IPS-18c (cell line): ENCODE data around the gene CRX.
"Not testable (repeated sequence)": the region's sequence is repeated elsewhere in the genome, so short reads cannot be mapped to it uniquely, and the experiment has no call there.

Experiments used
- H3K4me3 ChIP-seq: 2 replicates; pipeline ENCODE4 v1.7.0; 2013; ENCODE audit warnings: low read depth, mild to moderate bottlenecking, low read length, moderate library complexity; ENCODE audit not compliant: insufficient read depth
- H3K9me3 ChIP-seq: one replicate; pipeline ENCODE4 v1.6.1; 2013; ENCODE audit warnings: mild to moderate bottlenecking, low read length, moderate library complexity; ENCODE audit not compliant: control insufficient read depth, insufficient read depth

CRX gene

DNA sequence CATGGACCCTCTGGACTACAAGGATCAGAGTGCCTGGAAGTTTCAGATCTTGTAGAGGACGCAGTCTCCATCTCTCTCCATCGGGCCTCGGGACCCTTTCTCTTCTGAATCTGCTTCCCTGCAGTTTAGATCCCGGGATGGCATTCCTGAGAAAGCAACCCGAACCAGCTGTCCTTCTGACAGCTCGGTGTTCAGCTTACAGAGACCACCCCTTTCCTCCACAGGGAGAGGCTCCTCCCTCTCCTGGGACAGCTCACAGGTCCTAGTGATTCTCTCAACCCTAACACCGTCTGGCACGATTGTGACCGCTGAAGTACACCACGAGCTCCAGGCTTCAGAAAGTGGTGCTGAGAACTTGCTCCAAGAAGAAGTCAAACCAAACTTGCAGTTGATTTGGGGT lies 18.2 kb downstream of the CRX start:
- Histone ChIP-seq H3K9me3 (no peaks in the 10 kb centered on the region), H3K4me3 (no peak overlapping the region)

DNA sequence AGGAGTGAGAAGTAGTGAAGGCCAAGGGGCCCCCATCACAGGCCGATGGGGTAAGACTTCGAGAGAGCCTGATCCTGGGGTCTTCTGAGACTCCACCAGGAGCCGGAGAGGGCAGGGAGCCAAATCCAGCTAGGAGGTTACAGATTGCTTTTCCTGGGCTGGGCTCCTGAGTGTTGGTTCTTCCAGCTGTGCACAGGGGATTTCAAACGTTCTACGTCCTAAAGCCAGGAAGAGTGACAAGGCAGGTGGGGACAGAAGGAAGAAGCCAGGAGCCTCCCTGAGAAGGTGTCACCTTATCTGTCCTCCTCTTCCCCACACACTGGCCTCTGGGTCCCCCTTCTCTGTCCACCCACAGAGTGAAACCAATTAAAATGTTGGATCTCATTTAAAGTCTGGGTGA lies 21.2 kb downstream of the CRX start:
- no peaks in the 10 kb centered on the region for H3K9me3 ChIP-seq

DNA sequence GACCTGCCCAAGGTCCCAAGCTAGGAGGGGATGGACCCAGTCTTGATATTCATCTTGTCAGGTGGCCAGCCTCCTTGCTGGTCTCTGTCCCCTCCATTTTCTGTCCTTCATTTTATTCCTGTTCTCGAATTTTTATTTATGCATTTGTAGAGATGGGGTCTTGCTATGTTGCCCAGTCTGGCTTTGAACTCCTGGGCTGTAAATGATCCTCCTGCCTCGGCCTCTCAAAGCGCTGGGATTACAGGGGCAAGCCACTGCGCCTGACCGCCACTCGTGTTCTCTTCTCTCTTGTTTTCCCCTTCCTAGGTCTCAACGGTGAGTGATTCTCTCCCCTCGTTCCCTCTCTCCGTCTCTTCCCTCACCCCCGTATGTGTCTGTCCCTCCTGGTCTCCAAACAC lies 26.7 kb downstream of the CRX start:
- Histone ChIP-seq H3K9me3 (no peaks in the 10 kb centered on the region), H3K4me3 (0 out of 2 replicates have a peak overlapping the region, but pooled peaks have one; percentile 38)

More for the DNA sequence above, 21.2 kb downstream of the CRX start:
- no peak overlapping the region for H3K4me3 ChIP-seq

DNA sequence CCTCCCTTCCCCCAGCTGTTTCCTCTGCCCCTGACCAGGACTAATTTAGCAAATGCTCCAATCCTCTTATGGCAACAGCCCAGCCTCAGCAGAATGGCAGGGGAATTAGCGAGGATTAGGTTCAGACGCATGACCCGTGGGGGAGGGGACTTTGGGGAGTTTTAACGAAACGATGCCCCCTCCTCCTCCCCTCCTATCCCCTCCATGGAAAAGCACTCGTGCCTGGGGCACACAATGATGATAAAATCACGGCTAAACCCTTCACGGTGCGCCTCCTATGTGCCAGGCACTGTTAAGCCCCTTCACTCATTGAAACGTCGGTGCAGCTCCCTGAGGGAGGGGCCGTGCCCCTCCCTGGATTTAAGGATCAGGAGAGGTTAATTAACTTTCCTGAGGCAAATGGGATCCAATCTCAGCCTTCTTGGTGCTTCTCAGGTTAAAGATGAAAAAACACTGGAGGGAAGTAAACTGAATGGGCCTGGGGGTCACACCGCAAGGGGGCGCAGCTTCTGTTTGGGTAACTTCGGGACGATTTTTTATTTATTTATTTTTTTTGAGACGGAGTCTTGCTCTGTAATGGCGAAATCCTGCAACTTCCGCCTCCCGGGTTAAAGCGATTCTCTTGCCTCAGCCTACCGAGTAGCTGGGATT lies 27.2 kb downstream of the CRX start:
- no peaks in the 10 kb centered on the region for H3K9me3 ChIP-seq
- peak overlapping the region; percentile 38; the same call in 1 of the 2 replicates for H3K4me3 ChIP-seq

DNA sequence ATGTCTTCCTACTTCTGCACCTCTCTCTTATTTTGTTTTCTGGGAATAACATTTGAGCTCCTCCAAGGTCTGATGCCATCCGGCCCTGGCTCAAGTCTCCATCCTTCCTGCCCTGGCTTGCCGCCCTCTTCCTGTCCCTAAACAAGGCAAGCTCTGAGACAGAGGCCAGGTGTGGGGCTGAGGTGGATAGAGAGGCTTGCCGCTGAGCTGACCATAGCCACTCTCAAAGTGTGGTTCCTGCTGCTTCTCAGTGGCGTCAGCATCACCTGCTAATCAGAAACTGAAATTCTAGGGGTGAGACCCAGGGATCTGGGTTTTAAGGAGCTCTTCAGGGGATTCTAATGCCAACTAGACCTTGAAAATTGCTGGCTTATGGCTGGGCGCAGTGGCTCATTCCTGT lies 31.3 kb downstream of the CRX start:
- Histone ChIP-seq H3K9me3 (no peaks in the 10 kb centered on the region), H3K4me3 (no peak overlapping the region)

DNA sequence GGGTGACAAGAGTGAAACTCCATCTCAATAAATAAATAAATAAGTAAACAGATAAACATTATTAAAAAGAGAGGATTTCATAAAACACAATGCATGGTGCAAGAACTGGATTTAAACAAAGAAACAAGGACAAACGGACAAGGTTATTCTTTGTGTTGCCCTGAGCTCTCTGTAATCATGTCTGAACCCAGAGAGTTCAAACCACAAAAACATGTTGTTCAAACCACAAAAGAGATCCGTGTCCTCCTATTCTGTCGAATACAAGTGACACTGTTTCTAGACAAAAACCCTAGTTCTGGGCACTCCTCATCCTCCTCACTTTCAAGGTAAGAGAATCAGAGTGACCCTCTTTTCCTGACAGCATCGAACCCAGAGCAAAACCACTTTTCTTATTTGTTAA lies 32.7 kb downstream of the CRX start:
- no peaks in the 10 kb centered on the region for H3K9me3 ChIP-seq
- no peak overlapping the region for H3K4me3 ChIP-seq

DNA sequence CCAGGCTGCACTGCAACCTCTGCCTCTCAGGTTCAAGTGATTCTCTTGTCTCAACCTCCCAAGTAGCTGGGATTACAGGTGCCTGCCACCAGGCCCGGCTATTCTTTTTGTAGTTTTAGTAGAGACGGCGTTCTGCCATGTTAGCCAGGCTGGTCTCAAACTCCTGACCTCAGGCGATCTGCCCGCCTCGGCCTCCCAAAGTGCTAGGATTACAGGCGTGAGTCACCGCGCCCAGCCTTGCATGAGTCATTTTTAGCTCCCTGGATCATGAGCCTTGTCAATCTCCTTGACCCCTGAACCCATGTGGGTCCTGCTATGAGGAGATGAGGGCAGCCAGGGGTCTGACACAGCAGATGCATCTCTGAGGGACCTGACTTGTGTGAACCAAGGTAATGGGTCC lies 36.5 kb downstream of the CRX start:
- not testable (repeated sequence) for H3K4me3 ChIP-seq, H3K9me3 ChIP-seq

DNA sequence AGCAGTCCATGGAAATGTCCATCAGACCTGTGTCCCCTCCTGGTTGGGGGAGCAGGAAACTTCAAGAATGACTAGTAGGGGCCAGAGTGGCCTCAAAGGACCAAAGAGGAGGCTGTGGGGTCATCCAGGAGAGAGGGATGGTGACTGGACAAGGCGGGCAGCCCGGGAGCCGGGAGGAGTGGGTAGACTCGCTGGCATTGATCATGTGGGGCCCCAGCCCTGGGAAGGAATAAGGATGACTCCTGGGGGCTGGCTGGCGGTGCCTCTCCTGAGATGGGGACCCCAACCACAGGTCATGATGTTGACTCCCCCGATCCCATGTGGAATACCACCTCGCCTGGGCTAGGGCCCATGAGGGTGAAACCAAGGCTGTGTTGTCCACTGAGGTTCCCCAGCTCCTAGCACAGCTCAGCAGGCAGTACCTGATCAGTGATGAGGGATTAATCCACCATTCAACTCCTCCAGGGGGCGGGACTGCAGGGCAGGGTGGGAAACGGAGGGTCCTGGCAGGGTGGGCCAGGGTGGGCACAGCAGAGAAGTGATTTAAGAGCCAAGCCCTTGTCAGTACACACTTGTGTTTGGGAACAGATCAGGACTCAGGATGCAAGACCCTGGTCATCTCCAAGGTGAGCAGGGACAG lies 37.0 kb downstream of the CRX start, which contains the start of gene TPRX2:
TPRX2 (plus strand) TSS at position 590 of the 640 bp plus-strand sequence; CDS start at position 602, 12 bp downstream.
- not testable (repeated sequence) for H3K9me3 ChIP-seq, H3K4me3 ChIP-seq

DNA sequence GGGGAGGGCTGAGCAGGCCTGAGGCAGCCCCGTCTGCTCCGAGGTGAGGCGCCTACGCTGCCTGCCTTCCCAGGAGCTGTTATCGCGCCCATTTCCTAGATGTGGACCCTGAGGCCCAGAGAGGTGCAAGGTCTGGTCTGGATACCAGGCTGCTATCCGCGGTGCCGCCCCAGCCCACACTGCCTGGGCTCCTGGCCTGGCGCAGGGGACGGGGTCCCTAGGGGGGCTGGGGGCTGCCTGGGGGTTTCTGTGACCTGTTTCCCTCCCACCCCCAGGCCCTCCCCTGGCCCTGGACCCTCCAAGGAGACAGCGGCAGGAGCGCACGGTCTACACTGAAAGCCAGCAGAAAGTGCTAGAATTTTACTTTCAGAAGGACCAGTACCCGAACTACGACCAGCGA lies 38.1 kb downstream of the CRX start:
- H3K4me3 ChIP-seq, H3K9me3 ChIP-seq: not testable (repeated sequence)

DNA sequence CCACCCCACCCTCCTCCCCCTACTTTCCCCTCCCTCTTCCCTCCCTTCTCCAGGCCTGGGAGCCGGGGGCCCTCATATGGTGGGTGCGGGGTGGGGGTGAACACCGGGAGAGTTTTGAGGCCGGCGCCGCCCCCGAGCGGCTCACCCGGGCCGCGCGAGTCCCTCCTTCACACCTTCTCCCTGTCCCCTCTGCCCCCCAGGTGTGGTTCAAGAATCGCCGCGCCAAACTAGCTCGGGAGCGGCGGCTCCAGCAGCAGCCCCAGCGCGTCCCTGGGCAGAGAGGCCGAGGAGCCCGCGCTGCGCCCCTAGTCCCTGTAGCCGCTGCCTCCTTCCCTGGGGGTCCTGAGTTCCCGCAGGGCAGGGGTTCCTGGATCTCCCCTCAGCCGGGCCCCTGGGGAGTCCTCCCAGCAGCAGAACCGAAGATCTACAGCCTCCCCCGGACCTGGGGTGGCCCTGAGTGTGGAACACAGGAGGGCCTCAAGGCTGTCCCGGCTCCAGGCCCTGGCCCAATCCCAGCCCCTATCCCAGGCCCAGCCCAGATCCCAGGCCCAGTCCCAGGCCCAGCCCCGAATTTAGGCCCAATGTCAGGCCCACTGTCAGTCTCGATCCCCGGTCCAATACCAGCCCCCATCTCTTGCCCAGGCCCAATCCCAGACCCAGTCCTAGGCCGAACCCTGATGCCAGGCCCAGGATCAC lies 39.0 kb downstream of the CRX start:
- no peak overlapping the region for H3K4me3 ChIP-seq

DNA sequence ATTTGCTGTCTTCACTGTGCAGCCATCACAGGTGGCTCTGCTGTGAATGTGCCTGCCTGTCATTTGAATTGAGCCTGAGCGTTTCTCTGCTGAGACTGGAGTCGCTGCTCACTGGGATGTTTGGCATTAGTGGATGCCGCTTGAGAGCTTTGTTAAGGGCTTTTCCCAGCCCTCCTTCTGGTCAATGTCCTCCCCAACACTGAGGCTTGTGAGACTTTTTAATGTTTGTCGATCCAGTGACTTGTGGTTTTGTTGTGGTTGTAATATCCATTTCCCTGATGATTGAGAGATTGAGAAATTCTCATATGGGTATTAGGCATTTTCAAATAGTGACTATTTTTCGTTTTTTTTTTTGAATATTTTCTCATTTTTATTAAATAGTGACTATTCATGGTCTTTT lies 39.9 kb downstream of the CRX start:
- no peak overlapping the region for H3K4me3 ChIP-seq
- no peaks in the 10 kb centered on the region for H3K9me3 ChIP-seq

More for the DNA sequence above, 39.0 kb downstream of the CRX start:
- H3K9me3 ChIP-seq: no peaks in the 10 kb centered on the region

DNA sequence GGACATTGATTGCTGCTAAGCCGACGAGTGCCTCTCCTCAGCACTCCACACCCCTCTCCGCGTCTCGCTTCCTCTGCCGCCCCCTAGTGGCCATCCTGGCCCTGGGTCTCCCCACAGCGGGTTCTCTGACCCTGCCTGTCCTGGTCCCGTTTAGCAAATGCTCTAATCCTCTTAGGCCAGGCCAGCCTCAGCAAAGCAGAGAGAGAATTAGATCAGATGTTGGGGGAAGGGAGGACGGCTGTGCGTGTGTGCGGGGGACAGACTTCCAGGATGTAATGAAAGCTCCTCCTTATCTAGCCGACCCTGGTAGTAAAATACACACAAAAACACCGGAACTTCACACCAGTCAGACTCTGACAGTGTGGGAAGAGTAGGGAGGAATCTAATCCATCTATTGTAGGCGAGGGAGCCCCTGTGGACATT lies 41.8 kb downstream of the CRX start:
- Histone ChIP-seq H3K9me3 (no peaks in the 10 kb centered on the region), H3K4me3 (no peak overlapping the region)

DNA sequence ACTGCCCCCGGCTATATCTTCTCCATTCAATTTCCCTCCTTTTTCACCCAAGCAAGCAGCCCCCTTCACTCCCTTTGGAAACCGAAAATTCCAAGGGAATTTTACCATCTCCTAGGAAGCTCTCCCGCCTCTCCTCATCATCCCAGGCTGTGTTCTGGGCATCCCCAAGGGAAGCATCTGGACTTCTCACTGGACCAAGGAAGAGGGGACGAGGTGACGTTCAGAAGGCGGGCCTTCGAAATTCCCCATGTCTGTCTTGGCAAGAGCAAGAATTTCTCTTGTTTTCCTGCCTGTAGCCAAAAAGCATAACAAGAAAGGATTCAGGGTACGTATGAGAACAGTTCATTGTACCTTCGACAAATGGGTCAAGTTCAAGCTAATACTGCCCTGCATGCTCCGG lies 43.4 kb downstream of the CRX start:
- H3K4me3 ChIP-seq: no peak overlapping the region
- H3K9me3 ChIP-seq: no peaks in the 10 kb centered on the region

DNA sequence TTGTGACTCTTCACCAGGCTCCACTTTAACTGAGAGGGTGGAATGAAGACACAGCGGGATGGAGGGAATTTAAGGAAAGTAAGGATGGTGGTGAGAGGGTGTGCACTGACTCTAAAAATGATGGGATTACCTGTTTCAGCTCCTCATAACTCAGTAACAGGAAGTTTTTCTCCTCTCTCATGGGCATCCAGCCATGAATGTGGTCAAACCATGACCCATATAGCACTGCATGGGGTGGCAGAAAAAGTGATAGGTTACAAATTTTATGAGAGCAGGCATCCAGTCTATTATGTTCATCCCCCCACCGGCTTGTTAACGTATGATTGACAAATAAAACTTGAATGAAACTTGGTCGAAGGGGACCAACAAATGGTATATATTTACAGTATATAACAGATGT lies 57.2 kb downstream of the CRX start:
- H3K4me3 ChIP-seq: no peak overlapping the region
- H3K9me3 ChIP-seq: no peaks in the 10 kb centered on the region

DNA sequence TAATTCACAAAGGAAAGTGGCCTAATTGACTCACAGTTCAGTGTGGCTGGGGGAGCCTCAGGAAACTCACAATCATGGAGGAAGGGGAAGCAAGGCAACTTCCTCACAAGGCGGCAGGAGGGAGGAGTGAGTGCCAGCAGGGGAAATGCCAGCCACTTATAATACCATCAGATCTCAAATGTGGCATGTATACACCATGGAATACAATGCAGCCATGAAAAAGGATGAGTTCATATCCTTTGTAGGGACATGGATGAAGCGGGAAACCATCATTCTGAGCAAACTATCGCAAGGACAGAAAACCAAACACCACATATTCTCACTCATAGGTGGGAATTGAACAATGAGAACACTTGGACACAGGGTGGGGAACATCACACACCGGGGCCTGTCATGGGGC lies 57.6 kb downstream of the CRX start:
- not testable (repeated sequence) for H3K4me3 ChIP-seq, H3K9me3 ChIP-seq

DNA sequence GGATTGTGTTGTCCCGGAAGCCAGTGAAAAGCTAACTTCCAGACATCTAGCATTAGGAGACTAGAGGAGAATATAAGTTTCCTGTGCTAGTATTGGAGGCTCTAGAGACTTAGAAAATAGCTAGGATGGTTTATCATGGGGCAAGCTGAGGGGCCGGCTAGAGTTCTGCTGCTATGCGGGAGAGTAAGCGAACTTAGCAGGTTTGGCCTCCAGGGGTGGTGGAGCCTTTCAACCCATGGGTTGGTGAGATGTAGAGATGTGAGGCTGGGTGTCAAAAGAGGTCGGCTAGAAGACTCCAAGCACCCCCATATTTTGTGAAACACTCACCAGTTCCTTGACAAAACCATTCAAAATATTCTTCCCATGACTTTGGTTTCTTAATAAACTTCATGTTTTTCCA lies 60.0 kb downstream of the CRX start:
- Histone ChIP-seq H3K9me3 (no peaks in the 10 kb centered on the region), H3K4me3 (no peak overlapping the region)

DNA sequence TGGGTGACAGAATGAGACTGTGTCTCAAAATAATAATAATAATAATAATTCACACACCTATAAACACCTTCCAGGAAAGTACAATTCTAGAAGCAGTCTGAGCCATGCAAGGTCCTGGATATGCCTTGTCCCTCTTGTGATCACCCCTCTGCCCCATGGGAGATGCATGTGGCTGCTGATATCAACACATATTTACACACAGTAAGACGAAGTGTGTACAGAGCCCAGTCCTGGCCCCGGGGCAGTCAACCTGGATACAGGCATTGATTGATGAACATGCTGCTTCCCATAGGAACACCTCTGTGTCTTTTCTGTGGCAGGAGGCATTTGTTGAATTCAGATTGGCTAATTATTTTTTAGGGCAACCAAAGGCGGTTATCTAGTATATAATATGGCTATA lies 61.2 kb downstream of the CRX start:
- no peaks in the 10 kb centered on the region for H3K9me3 ChIP-seq
- no peak overlapping the region for H3K4me3 ChIP-seq

DNA sequence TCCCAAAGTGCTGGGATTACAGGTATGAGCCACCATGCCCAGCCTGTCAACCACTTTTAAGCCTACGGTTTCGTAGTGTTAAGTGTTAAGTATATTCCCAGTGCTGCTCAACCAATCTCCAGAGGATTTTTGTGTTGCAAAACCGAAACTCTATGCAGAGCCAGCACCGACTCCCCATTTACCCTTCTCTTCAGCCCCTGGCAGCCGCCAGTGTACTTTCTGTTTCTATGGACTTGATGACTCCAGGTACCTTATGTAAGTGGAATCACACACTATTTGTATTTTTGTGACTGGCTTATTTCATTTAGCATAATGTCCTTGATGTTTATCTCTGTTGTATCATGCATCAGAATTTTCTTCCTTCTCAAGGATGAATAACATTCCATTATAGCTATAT lies 63.3 kb downstream of the CRX start:
- Histone ChIP-seq H3K4me3 (no peak overlapping the region), H3K9me3 (peaks cover 2% of the 10 kb centered on the region)
